Retinal pigment epithelial cell (primary cell): Measurements from ENCODE around the gene FOXA2.

Experiments
- DNase-seq: peaks from one replicate; pipeline ENCODE4 v3.0.0-alpha.2; 2010; ENCODE audit warnings: low read depth
- H3K4me3 ChIP-seq: 2 replicates; pipeline ENCODE4 v1.5.1; 2011; ENCODE audit warnings: mild to moderate bottlenecking, low read length, control low read depth, moderate library complexity
- CTCF ChIP-seq: conservative IDR thresholded peaks from 2 replicates; pipeline ENCODE4 v1.5.1; 2011; ENCODE audit warnings: low read depth, low read length, control low read depth, inconsistent platforms

Gene FOXA2

GRCh38 chr20:22579711-22580697 is 4.4 kb downstream of the FOXA2 start:
- no peak for DNase-seq
- no peak for TF ChIP-seq CTCF

GRCh38 chr20:22579119-22579427 is 5.3 kb downstream of the FOXA2 start:
- no peak overlapping the region for H3K4me3 ChIP-seq

More at GRCh38 chr20:22579711-22580697, 4.4 kb downstream of the FOXA2 start:
- H3K4me3 ChIP-seq: no peak overlapping the region

GRCh38 chr20:22578221-22579118 is 5.9 kb downstream of the FOXA2 start:
- TF ChIP-seq CTCF: no peak
- H3K4me3 ChIP-seq: no peak overlapping the region
- no peak for DNase-seq

More at GRCh38 chr20:22579119-22579427, 5.3 kb downstream of the FOXA2 start:
- TF ChIP-seq CTCF: no peak
- DNase-seq: no peak

- H3K4me3 ChIP-seq: no peak overlapping the region
- TF ChIP-seq CTCF: no peak
- DNase-seq: no peak
These were observed 6.7 kb downstream of the FOXA2 start for GRCh38 chr20:22577515-22578220.

- DNase-seq: no peak
- H3K4me3 ChIP-seq: no peak overlapping the region
- no peak for TF ChIP-seq CTCF
These were observed 7.4 kb downstream of the FOXA2 start for GRCh38 chr20:22576733-22577514.

- no peak overlapping the region for H3K4me3 ChIP-seq
- TF ChIP-seq CTCF: no peak
- no peak for DNase-seq
These were observed 8.1 kb downstream of the FOXA2 start for GRCh38 chr20:22576273-22576672.
